Loucy (cell line): ENCODE measurements around the gene VWA8.

Experiments used
- H2AFZ ChIP-seq: fragments of 200-600 bp; sonication (generic); 2 replicates; pipeline ENCODE4 v1.6.0; 2016; ENCODE audit warnings: antibody characterized with exemption, mild to moderate bottlenecking, low read length, moderate library complexity
- H3F3A ChIP-seq: fragments of 200-600 bp; 2 replicates; pipeline ENCODE4 v1.6.0; 2016; ENCODE audit warnings: antibody characterized with exemption, low read depth, mild to moderate bottlenecking
- H3K27me3 ChIP-seq: fragments of 200-600 bp; sonication (generic); 2 replicates; pipeline ENCODE4 v1.6.1; 2014; ENCODE audit warnings: low read length, mild to moderate bottlenecking; ENCODE audit not compliant: insufficient read depth, poor library complexity, severe bottlenecking
- H3K36me3 ChIP-seq: fragments of 200-600 bp; sonication (generic); 2 replicates; pipeline ENCODE4 v1.6.1; 2016; ENCODE audit warnings: low read length; ENCODE audit not compliant: insufficient read depth
- H3K4me1 ChIP-seq: fragments of 200-600 bp; sonication (generic); 2 replicates; pipeline ENCODE4 v1.5.1; 2014; ENCODE audit warnings: low read length, mild to moderate bottlenecking; ENCODE audit not compliant: insufficient read depth, poor library complexity, severe bottlenecking
- H3K4me2 ChIP-seq: fragments of 200-600 bp; sonication (generic); 2 replicates; pipeline ENCODE4 v1.6.0; 2014; ENCODE audit warnings: antibody characterized with exemption, low read length, low read depth, mild to moderate bottlenecking; ENCODE audit not compliant: poor library complexity, severe bottlenecking
- H3K4me3 ChIP-seq: fragments of 200-600 bp; sonication (generic); 2 replicates; pipeline ENCODE4 v1.5.1; 2014; ENCODE audit warnings: low read length, mild to moderate bottlenecking, mixed read lengths; ENCODE audit not compliant: poor library complexity, severe bottlenecking
- H3K79me2 ChIP-seq: fragments of 200-600 bp; sonication (generic); 2 replicates; pipeline ENCODE4 v1.6.1; 2014; ENCODE audit warnings: low read length; ENCODE audit not compliant: insufficient read depth
- H3K9ac ChIP-seq: fragments of 200-600 bp; sonication (generic); 2 replicates; pipeline ENCODE4 v1.6.0; 2014; ENCODE audit warnings: mild to moderate bottlenecking, low read depth, low read length, moderate library complexity; ENCODE audit not compliant: poor library complexity, severe bottlenecking
- H3K9me2 ChIP-seq: fragments of 200-600 bp; sonication (generic); replicated peaks from 2 replicates; pipeline ENCODE4 v1.6.1; 2016; ENCODE audit warnings: low read depth, low read length, mixed read lengths
- H3K9me3 ChIP-seq: fragments of 200-600 bp; sonication (generic); 2 replicates; pipeline ENCODE4 v1.6.1; 2014; ENCODE audit warnings: mild to moderate bottlenecking, antibody characterized with exemption, low read length, low read depth; ENCODE audit not compliant: insufficient read depth
- H4K20me1 ChIP-seq: fragments of 200-600 bp; sonication (generic); 2 replicates; pipeline ENCODE4 v1.6.0; 2014; ENCODE audit warnings: antibody characterized with exemption, low read length, mild to moderate bottlenecking; ENCODE audit not compliant: insufficient read depth, poor library complexity, severe bottlenecking
- EZH2phosphoT487 ChIP-seq: fragments of 200-600 bp; IDR thresholded peaks from 2 replicates; pipeline ENCODE4 v1.6.1; 2018; ENCODE audit warnings: antibody characterized with exemption, mild to moderate bottlenecking, moderate library complexity, borderline replicate concordance
- TF ChIP-seq, protein P1 (sequence below): fragments of 200-600 bp; sonication (generic); conservative IDR thresholded peaks from 2 replicates; pipeline ENCODE4 v1.5.1; 2014; ENCODE audit warnings: mild to moderate bottlenecking, antibody characterized with exemption, low read length

The VWA8 gene

DNA sequence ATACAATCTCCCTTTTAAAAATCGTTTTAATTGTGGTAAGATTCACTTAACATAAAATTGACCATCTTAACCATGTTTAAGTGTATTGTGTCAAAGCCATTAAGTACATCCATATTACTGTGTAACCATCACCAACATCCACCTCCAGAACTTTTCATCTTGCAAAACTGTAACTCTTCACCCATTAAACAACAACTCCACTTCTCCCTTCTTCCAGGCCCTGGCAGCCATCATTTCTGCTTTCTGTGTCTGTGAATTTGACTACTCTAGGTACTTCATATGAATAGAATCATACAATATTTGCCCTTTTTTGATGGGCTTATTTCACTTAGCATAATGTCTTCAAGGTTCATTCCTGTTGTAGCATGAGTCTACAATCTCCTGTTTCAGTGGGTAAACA lies 36.5 kb upstream of the VWA8 start:
- TF ChIP-seq, protein P1, sequence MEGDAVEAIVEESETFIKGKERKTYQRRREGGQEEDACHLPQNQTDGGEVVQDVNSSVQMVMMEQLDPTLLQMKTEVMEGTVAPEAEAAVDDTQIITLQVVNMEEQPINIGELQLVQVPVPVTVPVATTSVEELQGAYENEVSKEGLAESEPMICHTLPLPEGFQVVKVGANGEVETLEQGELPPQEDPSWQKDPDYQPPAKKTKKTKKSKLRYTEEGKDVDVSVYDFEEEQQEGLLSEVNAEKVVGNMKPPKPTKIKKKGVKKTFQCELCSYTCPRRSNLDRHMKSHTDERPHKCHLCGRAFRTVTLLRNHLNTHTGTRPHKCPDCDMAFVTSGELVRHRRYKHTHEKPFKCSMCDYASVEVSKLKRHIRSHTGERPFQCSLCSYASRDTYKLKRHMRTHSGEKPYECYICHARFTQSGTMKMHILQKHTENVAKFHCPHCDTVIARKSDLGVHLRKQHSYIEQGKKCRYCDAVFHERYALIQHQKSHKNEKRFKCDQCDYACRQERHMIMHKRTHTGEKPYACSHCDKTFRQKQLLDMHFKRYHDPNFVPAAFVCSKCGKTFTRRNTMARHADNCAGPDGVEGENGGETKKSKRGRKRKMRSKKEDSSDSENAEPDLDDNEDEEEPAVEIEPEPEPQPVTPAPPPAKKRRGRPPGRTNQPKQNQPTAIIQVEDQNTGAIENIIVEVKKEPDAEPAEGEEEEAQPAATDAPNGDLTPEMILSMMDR: no peak
- no peak for TF ChIP-seq EZH2phosphoT487
- no peaks in the 10 kb centered on the region for H3F3A ChIP-seq
- no peak overlapping the region for H3K4me2 ChIP-seq

DNA sequence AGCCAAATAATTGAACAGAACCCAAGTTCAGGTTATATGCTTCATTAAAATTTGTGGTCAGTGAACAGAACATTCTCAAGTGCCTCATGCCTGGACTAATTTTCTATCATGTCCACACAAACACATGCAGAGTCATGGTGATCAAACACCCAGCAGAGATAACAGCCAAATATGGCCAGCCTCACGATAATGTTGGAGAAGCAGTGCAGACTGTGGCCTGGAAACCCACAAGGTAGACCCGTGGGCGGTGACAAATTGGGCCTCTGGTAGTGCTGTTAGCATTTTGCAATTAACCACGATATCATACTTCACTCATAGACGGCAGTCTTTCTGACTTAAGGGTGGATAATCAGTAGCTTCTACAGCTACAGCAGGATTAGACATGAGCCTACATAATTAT lies 35.0 kb upstream of the VWA8 start:
- no peaks in the 10 kb centered on the region for H3K9me3 ChIP-seq
- H3K4me1 ChIP-seq: peaks cover 3% of the 10 kb centered on the region
- H3F3A ChIP-seq: no peaks in the 10 kb centered on the region
- H3K9ac ChIP-seq: no peak overlapping the region
- no peaks in the 10 kb centered on the region for H3K36me3 ChIP-seq
- H3K4me2 ChIP-seq: peak overlapping the region; percentile 42
- H4K20me1 ChIP-seq: no peaks in the 10 kb centered on the region
- no peak overlapping the region for H2AFZ ChIP-seq
- no peaks in the 10 kb centered on the region for H3K27me3 ChIP-seq
- H3K79me2 ChIP-seq: no peaks in the 10 kb centered on the region
- no peak overlapping the region for H3K4me3 ChIP-seq
- TF ChIP-seq, protein P1: no peak
- no peak for TF ChIP-seq EZH2phosphoT487
- no peaks in the 10 kb centered on the region for H3K9me2 ChIP-seq

More for the DNA sequence above, 36.5 kb upstream of the VWA8 start:
- no peaks in the 10 kb centered on the region for H3K27me3 ChIP-seq
- H3K9me3 ChIP-seq: no peaks in the 10 kb centered on the region
- no peaks in the 10 kb centered on the region for H3K36me3 ChIP-seq
- H3K4me3 ChIP-seq: no peak overlapping the region
- peaks cover 3% of the 10 kb centered on the region for H3K4me1 ChIP-seq
- H2AFZ ChIP-seq: no peak overlapping the region
- no peaks in the 10 kb centered on the region for H3K79me2 ChIP-seq
- no peaks in the 10 kb centered on the region for H4K20me1 ChIP-seq
- no peaks in the 10 kb centered on the region for H3K9me2 ChIP-seq
- H3K9ac ChIP-seq: no peak overlapping the region

DNA sequence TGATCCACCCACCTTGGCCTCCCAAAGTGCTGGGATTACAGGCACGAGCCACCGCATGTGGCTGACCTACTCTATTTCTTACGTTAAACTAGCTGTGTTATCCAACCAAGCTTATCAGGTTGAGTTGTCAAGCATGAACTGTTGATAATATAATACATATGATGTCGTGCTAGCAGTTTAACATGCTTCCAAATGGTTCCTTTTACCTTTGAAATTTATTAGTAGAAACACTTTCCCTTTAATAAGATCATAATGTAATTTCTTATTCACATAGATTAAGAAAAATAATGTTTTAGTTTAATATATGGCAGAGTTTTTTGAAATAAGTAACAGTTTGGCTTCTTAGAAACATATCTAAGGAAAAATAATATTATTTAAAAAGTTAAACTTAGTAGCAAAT lies 34.4 kb upstream of the VWA8 start:
- Histone ChIP-seq H3K9me3 (no peaks in the 10 kb centered on the region), H3K36me3 (no peaks in the 10 kb centered on the region), H3K9ac (no peak overlapping the region), H2AFZ (no peak overlapping the region), H3K4me1 (peaks cover 3% of the 10 kb centered on the region), H3K4me2 (peak overlapping the region; percentile 42), H3K9me2 (no peaks in the 10 kb centered on the region), H3K27me3 (no peaks in the 10 kb centered on the region), H3F3A (no peaks in the 10 kb centered on the region), H4K20me1 (no peaks in the 10 kb centered on the region), H3K79me2 (no peaks in the 10 kb centered on the region), H3K4me3 (no peak overlapping the region)
- TF ChIP-seq, protein P1: no peak
- TF ChIP-seq EZH2phosphoT487: no peak
